GM18907 (cell line): ENCODE data around the gene NUMB.
A peak's percentile ranks its signal among the peaks of the same experiment; 100 is the strongest.

Experiments used
- ATAC-seq: cut with Tn5 transposase; IDR thresholded peaks from one replicate; pipeline ENCODE4 v1.9.1; 2021; ENCODE audit warnings: mild to moderate bottlenecking, moderate library complexity; ENCODE audit not compliant: unreplicated experiment

NUMB gene

GRCh38 chr14:73249564-73250316 lies 208.6 kb downstream of the NUMB start:
- ATAC-seq, result no peak

DNA sequence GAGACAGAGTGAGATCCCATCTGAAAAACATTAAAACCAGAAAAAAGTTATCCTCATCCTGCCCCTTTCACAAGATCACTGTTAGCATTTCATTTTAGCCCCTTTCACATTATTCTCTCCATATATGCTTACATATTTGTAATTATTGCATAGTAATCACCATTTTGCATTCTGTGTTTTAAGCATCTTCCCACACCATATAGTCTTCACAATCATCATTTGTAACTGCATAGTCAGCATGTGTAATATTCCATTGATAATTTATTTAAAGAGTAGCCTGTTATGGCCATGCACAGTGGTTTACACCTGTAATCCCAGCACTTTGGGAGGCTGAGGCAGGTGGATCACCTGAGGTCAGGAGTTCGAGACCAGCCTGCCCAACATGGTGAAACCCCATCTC lies 209.2 kb downstream of the NUMB start:
- no peak for ATAC-seq

- ATAC-seq, result peak; percentile 48
Observed at GRCh38 chr14:73248108-73248868, 210.1 kb downstream of the NUMB start.

DNA sequence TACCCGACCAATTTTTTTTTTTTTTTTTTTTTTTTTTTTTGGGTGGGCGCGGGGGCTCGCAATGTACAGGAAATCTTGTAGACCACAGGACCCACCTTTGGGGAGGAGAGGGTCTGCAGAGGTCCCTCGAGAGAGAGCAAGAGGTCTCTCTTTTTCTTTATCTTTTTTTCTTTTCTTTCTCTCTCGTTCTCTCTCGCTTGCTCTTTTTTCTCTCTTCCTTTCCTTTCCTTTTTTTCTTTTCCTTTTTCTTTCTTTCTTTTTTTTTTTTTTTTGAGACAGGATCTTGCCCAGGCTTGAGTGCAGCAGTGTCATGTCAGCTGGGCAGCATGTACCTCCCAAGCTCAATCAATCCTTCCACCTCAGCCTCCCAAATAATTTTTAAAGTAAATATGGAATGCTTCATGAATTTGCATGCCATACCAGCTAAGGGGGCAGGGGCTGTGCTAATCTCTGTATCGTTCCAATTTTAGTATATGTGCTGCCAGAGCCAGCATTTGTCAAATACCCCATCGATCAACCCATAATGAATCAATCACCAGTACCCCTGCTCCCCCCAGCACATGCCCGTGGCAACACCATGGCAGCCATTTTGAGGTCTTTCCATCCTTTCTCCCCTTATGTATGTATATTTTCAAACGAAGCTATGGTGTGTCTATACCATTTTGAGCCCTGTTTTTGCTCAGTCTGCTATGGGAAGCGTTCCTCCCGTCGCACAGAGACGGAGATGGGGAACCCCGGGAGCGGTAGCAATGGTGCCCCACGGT lies 211.8 kb downstream of the NUMB start:
- ATAC-seq, result no peak

- ATAC-seq, result peak; percentile 62
Observed at GRCh38 chr14:73245480-73246325, 212.6 kb downstream of the NUMB start.

DNA sequence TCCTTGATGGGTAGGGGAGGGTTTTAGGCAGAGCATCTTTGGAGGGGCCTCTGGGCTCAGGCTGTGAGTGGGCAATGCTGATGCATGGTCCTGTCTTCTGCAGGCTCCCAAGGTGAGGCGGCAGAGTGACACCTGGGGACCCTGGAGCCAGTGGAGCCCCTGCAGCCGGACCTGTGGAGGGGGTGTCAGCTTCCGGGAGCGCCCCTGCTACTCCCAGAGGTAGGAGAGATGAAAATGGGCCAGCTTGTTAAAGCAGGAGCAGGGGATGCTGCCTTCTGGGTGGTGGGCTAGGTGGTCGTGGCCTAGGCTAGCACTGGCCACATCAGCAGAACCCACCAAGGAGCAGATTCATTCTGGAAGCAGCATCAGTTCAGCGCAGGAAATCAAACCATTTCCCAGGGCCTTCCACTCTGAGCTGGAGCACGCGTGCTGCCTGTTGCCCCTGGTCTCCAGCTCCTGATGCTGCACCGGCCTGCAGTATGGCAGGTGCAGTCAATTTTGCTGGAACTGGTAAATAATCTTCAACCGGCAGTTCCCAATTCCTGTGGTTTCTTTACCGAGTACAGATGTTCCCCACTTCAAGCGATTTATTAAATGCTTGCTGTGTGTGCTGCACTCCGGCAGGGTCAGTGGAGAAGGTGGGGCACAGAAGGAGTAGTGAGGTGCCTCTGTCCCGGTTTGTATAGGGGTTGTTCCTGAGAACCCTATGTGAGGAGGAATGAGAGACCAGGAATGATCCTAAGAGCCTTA lies 213.6 kb downstream of the NUMB start:
- no peak for ATAC-seq

GRCh38 chr14:73243748-73244147 lies 214.6 kb downstream of the NUMB start:
- ATAC-seq, result no peak

DNA sequence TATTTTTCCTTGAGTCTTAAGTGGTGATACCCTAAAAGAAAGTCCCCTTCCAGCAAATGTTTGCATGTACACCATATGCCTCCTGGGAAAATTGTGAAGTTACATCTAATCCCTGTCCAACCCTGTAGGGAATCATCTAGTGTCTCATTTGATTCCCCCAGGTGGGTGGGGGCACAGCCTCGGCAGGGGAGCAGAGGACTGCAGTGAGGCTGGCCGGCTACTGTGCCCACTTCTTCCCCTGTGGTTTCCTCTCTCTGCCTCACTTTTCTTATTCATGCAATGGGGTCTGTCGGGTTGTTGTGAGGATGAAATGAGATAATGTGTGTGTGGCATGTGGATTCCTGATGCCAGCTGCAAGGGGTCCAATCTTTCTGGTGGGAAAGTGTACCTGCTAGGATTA lies 215.0 kb downstream of the NUMB start:
- no peak for ATAC-seq

- ATAC-seq, result no peak
Observed at GRCh38 chr14:73242357-73242901, 215.9 kb downstream of the NUMB start.

DNA sequence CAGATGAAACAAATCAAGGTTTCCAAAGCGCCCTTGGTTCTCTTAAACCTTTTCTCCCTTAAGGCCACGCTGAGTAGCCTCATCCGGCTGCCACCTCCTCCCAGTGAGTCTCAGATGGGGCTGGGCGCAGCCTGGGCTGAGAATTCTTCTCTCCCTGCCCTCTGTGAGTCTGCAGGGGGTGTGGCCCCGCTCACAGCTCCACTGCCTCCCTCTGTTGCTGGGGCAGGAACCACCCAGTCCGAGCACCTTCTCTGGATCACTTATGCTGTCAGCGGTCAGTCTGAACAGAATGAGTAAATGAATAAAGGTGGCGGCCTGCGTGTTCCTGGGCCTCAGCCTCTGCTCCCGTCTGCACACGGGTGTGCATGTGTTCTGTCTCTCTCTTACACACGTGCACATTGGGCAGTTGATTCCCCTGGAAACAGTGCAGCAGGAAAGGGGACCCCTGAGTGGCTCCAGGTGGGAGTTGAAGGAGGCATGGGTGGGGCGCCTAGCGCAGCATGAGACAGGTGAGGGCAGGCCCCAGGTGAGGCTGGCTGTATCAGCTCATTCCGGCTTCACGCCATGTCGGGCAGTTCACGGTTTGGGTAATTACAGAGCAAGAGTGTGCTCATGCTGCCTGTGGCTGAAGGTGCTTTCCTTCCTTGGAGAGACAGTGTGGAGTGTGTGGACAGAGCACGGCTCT lies 216.7 kb downstream of the NUMB start:
- ATAC-seq, result no peak

DNA sequence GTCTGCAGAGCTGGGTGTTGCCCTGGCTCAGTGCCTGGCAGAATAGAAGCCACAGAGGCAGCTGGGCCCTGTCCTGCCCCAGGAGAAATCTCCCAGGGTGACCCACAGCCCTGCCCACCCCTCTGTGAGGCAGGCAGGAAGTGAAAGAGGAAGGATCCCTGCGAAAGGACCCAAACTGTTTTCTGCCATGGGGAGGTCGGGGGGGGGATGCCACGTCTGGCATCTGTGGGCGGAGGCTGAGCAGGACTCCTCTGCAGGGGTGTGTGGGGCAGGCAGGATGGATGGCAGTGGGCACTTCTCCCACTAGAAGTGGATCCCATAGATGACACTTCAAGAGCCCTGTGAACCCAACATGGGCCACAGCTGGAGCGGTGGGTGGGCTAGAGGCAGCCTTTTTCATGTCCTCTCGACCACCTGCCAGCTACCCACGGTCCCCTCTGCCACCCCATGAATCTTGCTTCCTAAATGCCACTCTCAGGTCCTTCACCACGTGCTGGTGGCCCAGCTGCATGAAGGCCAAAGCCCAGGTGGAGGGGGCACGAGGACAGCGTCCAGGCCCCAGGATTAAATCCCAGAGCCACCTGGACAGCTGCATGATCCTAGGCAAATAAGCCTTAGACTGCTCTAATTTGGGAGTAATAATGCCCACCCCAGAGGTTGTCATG lies 217.4 kb downstream of the NUMB start:
- ATAC-seq, result no peak

DNA sequence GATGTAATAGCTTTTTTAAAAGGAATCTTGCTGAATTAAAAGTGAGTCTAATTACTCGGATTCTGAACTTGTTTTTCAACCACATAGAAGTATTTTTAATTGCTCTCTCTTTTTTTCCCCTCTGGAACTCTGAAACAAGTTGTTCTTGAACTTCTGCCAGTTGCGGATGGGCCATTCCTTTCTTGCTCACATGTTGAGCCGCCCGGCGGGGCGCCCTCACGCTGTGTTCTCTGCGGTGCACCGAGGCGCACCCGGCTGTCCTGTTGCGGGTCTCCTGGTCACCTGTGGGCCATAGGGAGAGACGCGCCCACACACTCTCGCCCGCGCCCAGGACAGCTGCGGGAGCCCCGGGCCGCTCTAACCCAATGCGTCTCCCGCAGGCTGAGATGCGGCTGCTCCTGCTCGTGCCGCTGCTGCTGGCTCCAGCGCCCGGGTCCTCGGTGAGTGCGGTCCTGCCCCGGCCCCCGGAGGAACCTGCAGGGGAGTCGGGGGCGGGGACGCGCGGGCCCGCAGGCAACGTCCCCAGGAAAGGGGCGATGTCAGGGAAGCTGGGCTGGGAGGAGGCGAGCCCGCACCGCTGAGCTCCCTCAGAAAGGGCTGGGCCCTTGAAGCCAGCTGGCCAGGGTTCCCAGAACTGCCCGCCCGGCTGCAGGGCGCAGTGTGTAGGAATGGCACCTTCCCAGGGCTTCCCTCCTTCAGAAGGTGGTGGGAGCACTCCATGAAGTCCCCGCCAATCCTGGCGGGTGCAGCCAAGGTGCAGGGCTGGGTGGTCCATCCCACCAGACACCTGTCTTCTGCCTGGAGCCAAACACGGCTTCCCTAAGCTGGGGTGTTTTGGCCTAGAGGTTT lies 218.7 kb downstream of the NUMB start:
- ATAC-seq, result no peak

DNA sequence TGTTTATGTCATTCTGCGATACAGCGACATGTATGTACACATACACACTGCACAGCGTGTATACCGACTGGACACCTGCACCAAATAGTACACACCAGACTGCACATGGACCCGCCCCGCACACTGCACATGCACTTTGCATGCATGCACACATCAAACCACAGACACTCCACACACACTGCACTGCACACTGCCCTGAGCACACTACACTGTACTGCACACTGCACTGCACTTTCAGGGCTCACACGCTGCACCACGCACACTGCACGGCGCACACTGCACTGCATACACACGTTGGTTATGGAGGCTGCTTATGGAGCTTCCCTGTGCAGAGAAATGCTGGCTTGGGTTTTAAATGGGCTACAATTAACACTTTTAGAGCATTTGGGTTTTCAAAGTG lies 219.4 kb downstream of the NUMB start:
- no peak for ATAC-seq

DNA sequence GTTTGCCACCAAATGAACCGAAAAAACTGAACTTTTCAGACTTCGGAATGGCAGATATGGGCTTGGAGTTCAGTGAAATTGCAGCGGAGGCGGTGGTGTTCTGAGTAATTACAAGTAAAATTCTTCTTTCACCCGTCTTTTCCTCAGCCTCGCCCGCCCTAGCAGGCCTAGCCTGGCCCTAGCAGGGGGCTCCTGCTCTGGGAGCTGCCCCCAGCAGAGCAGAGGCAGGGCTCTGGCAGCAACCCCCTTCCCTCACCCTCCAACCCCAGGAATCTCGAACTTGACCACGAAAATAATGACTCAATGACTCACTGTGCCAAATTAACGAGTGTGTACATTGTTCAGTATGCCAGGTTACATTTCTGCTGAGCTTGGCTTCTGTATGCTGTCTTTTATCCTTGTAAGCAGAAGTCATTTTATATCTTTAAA lies 219.9 kb downstream of the NUMB start:
- ATAC-seq, result no peak

DNA sequence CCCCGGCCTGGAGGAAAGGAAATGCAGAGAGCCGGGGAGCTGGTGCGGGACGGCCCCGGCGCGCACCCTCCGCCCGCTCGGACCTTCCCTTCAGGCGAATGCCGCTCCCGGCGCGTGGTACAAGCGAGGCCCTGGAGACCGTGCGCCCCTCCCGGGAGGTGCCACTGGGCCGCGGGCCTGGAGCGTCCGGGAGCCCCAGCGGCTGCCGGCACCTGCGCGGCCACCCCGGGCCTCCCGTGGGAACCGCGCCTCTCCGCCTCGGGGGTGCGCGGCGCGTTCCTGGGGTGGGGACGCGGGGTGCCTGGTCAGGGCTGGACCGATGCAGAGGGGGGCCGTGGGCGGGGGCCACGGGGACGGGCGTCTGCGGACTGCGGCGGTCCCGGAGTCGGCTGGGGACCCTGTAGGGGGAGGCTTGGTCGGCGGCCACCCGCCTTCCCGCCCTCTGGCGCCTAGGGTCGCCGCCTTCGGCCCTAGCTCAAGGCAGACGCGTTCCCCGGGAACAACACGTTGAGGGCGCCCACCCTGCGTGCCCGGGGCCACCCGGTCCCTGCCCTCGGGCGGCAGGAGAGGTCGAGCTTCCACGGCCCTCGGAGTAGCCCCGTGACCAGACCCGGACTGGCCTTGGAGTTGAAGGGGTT lies 220.4 kb downstream of the NUMB start:
- ATAC-seq, result no peak

GRCh38 chr14:73237219-73237785 lies 221.0 kb downstream of the NUMB start, which contains the start of gene PAPLN:
PAPLN (plus strand) TSS chr14:73237506; CDS start chr14:73239779, 2,273 bp downstream.
- no peak for ATAC-seq

GRCh38 chr14:73236752-73237218 lies 221.6 kb downstream of the NUMB start:
- no peak for ATAC-seq
